T-cell (primary cell): Measurements from ENCODE around the gene ZC3HAV1. TPM values are rescaled to one million over a fixed set of nuclear protein-coding genes. Genes with fewer than 3 reads are reported as not detected.
A peak's percentile ranks its signal among the peaks of the same experiment; 100 is the strongest.
"Not testable (repeated sequence)": the region's sequence is repeated elsewhere in the genome, so short reads cannot be mapped to it uniquely, and the experiment has no call there.

Experiments
- ATAC-seq, 4 experiments: fragments of 200-7000 bp in 3 of 4; fragments of 150-1000 bp in 1 of 4; cut with Tn5 transposase; replicated peaks in 1 of 4; 1 replicate in 3 of 4; 2 replicates in 1 of 4; pipeline ENCODE4 v1.10.0; 2021; ENCODE audit warnings: moderate library complexity in 3 of 4, mild to moderate bottlenecking in 2 of 4, moderate number of reproducible peaks in 1 of 4
- CTCF ChIA-PET, 2 donors: fragments of 300-600 bp; sonication (Branson Sonifier 250); formaldehyde crosslinking; loops; one replicate each; lab custom pipeline; 2022; ENCODE audit warnings: antibody characterized with exemption in 2 of 2; lab: Charles Lee
- POLR2A ChIA-PET, 2 donors: fragments of 300-600 bp; sonication (Branson Sonifier 250); formaldehyde crosslinking; loops; one replicate each; lab custom pipeline; 2022; ENCODE audit warnings: antibody characterized with exemption in 2 of 2; lab: Charles Lee
- DNase-seq, 35 experiments: peaks; one replicate each; pipeline versions ENCODE4 v3.0.0 to v3.0.0-alpha.2; 2013 to 2023
- H3K27ac ChIP-seq: one replicate; pipeline ENCODE4 v1.5.1; 2013; ENCODE audit warnings: low read length
- H3K27me3 ChIP-seq, 2 experiments: replicated peaks in 1 of 2; 1 replicate in 1 of 2; 2 replicates in 1 of 2; pipeline versions ENCODE4 v1.6.1 to v1.7.0; 2013; ENCODE audit warnings: low read length in 1 of 2, mixed read lengths in 1 of 2; ENCODE audit not compliant: control insufficient read depth in 2 of 2, insufficient read depth in 2 of 2; ENCODE audit errors: extremely low read depth in 1 of 2
- H3K36me3 ChIP-seq, 2 donors: 1 replicate in 1 of 2; 2 replicates in 1 of 2; pipeline versions ENCODE4 v1.6.1 to v1.7.0; 2013; ENCODE audit warnings: low read length in 1 of 2; ENCODE audit not compliant: control insufficient read depth in 2 of 2, insufficient read depth in 1 of 2; ENCODE audit errors: extremely low read depth in 1 of 2
- H3K4me1 ChIP-seq, 2 experiments: 1 replicate in 1 of 2; 2 replicates in 1 of 2; pipeline versions ENCODE4 v1.6.1 to v1.7.0; 2013; ENCODE audit warnings: low read length in 2 of 2, mixed read lengths in 1 of 2; ENCODE audit not compliant: insufficient read depth in 2 of 2, control insufficient read depth in 1 of 2; ENCODE audit errors: extremely low read depth in 1 of 2
- H3K4me3 ChIP-seq, 2 donors: 1 replicate in 1 of 2; 2 replicates in 1 of 2; pipeline versions ENCODE4 v1.5.1 to v1.7.0; 2013; ENCODE audit warnings: mild to moderate bottlenecking in 2 of 2, low read length in 1 of 2, moderate library complexity in 1 of 2; ENCODE audit not compliant: control insufficient read depth in 1 of 2; ENCODE audit errors: extremely low read depth in 1 of 2
- H3K9me3 ChIP-seq: 2 replicates; pipeline ENCODE4 v1.7.0; 2013
- H3K27ac Mint-ChIP-seq, 2 donors: one replicate each; pipeline ENCODE4 v1.8.0; 2020 to 2021; ENCODE audit warnings: mild to moderate bottlenecking in 2 of 2, mixed read lengths in 2 of 2
- H3K27me3 Mint-ChIP-seq, 2 donors: one replicate each; pipeline ENCODE4 v1.8.0; 2021 to 2022; ENCODE audit warnings: mixed read lengths in 2 of 2
- H3K36me3 Mint-ChIP-seq: one replicate; pipeline ENCODE4 v1.8.0; 2021; ENCODE audit warnings: mixed read lengths
- H3K4me1 Mint-ChIP-seq, 3 donors: one replicate each; pipeline ENCODE4 v1.8.0; 2020 to 2022; ENCODE audit warnings: mixed read lengths in 3 of 3, mild to moderate bottlenecking in 1 of 3
- H3K4me3 Mint-ChIP-seq, 3 donors: one replicate each; pipeline ENCODE4 v1.8.0; 2020 to 2022; ENCODE audit warnings: mild to moderate bottlenecking in 3 of 3, mixed read lengths in 3 of 3, moderate library complexity in 3 of 3
- H3K9me3 Mint-ChIP-seq, 3 donors: one replicate each; pipeline ENCODE4 v1.8.0; 2020 to 2022; ENCODE audit warnings: mixed read lengths in 3 of 3
- whole genome bisulfite sequencing: methylation state at CpG from one replicate; pipeline ENCODE4 v1.1.5; 2013; ENCODE audit warnings: missing lambda C conversion rate; ENCODE audit not compliant: insufficient coverage; 5-methylcytosine and 5-hydroxymethylcytosine counted together
- total RNA-seq, 35 experiments: library from RNA in 6 of 35; stranded (reverse) in 6 of 35; fragments of 120-200 nt in 1 of 35; gene quantifications; one replicate each; pipeline versions ENCODE4 v1.2.1 to v1.2.4 and lab custom pipeline; 2013 to 2026

ZC3HAV1 gene
- total RNA-seq, 5 donors from 2014 or later (not counting 1 experiment from before 2014, with no cell fraction given), result 148 to 201 (median 155) TPM

GRCh38 chr7:139077706-139078105, 31.8 kb downstream of the ZC3HAV1 start:
- POLR2A ChIA-PET, result interaction anchor here in 1 of 2 donors (0.5 kb wide), 1 partner anchor 616 kb away, joined by 4 read pairs; no protein-coding TSS in a partner anchor
- H3K27ac Mint-ChIP-seq, result peak overlapping the region; percentile 80 to 92
- peaks cover 15 to 92% of the 10 kb centered on the region in 2 donors for H3K36me3 ChIP-seq
- not testable (repeated sequence) for ATAC-seq, H3K27me3 Mint-ChIP-seq, H3K4me3 Mint-ChIP-seq, H3K27me3 ChIP-seq, H3K4me3 ChIP-seq, DNase-seq, H3K9me3 Mint-ChIP-seq, H3K9me3 ChIP-seq
- H3K27ac ChIP-seq, result peak overlapping the region; percentile 36
- H3K4me1 Mint-ChIP-seq, result peaks cover 77 to 84% (median 81%) of the 10 kb centered on the region in 3 donors
- 94% methylated on average over 2 of the region's 5 CpGs for WGBS
- CTCF ChIA-PET, result interaction anchor here in 1 of 2 donors (0.5 to 1.2 kb wide), 2 partner anchors 16 kb away, joined by 3 to 4 read pairs; no protein-coding TSS in a partner anchor
- H3K4me1 ChIP-seq, result peaks cover 47 to 52% of the 10 kb centered on the region in 2 experiments
- peaks cover 64% of the 10 kb centered on the region for H3K36me3 Mint-ChIP-seq

GRCh38 chr7:139075871-139076686, 33.4 kb downstream of the ZC3HAV1 start:
- ATAC-seq (no peak), DNase-seq (no peak)
- Histone ChIP-seq H3K27me3 (no peaks in the 10 kb centered on the region), H3K4me1 (peaks cover 37 to 60% of the 10 kb centered on the region in 2 experiments), H3K9me3 (no peaks in the 10 kb centered on the region), H3K27ac (peak overlapping the region; percentile 67), H3K36me3 (peaks cover 20 to 95% of the 10 kb centered on the region in 2 donors), H3K4me3 (no peak overlapping the region)
- ChIA-PET CTCF (interaction anchor here (0.6 to 4.3 kb wide), 17 partner anchors 15 to 323 kb away, joined by 3 to 43 read pairs (median 7); no protein-coding TSS in a partner anchor), POLR2A (interaction anchor here (0.6 to 1.8 kb wide), 5 partner anchors 10 to 41 kb away, joined by 4 to 25 read pairs (median 5); no protein-coding TSS in a partner anchor)
- 100% methylated on average over 1 of the region's 11 CpGs for WGBS
- Mint-ChIP-seq H3K36me3 (peaks cover 73% of the 10 kb centered on the region), H3K27me3 (no peaks in the 10 kb centered on the region), H3K9me3 (no peaks in the 10 kb centered on the region), H3K27ac (peak overlapping the region; percentile 69 to 92), H3K4me3 (no peak overlapping the region), H3K4me1 (peaks cover 76 to 83% (median 81%) of the 10 kb centered on the region in 3 donors)

GRCh38 chr7:139075031-139075652, 34.4 kb downstream of the ZC3HAV1 start:
- DNase-seq, result peak; percentile 30 to 91 (median 65)
- H3K27ac ChIP-seq, result peak overlapping the region; percentile 67
- no peak overlapping the region for H3K4me3 ChIP-seq
- ChIA-PET CTCF (interaction anchor here (0.6 to 4.3 kb wide), 39 partner anchors 8 to 323 kb away, joined by 3 to 43 read pairs (median 5); a partner anchor contains a TSS), POLR2A (interaction anchor here (0.7 to 1.8 kb wide), 10 partner anchors 10 to 40 kb away, joined by 3 to 25 read pairs (median 4); no protein-coding TSS in a partner anchor)
- H3K27me3 ChIP-seq, result no peaks in the 10 kb centered on the region
- Mint-ChIP-seq H3K27ac (peak overlapping the region; percentile 82 to 88), H3K36me3 (peaks cover 65% of the 10 kb centered on the region), H3K27me3 (no peaks in the 10 kb centered on the region), H3K4me3 (peak overlapping the region; percentile 30 to 60 (median 41)), H3K9me3 (no peaks in the 10 kb centered on the region), H3K4me1 (peaks cover 67 to 74% (median 73%) of the 10 kb centered on the region in 3 donors)
- WGBS, result 10% methylated on average over 2 of the region's 9 CpGs
- ATAC-seq, result peak; percentile 82 to 86 (median 84)
- H3K9me3 ChIP-seq, result no peaks in the 10 kb centered on the region
- peaks cover 36 to 54% of the 10 kb centered on the region in 2 experiments for H3K4me1 ChIP-seq
- H3K36me3 ChIP-seq, result peaks cover 20 to 90% of the 10 kb centered on the region in 2 donors

GRCh38 chr7:139072796-139073195, 36.7 kb downstream of the ZC3HAV1 start:
- H3K4me3 ChIP-seq, result no peak overlapping the region

GRCh38 chr7:139071680-139072079, 37.8 kb downstream of the ZC3HAV1 start:
- no peaks in the 10 kb centered on the region for H3K9me3 Mint-ChIP-seq
- 83% methylated on average over 1 of the region's 3 CpGs for WGBS
- peak overlapping the region in 1 of 3 donors; percentile 40 for H3K4me3 Mint-ChIP-seq
- Histone ChIP-seq H3K27ac (peak overlapping the region; percentile 47), H3K4me3 (no peak overlapping the region), H3K36me3 (peaks cover 5 to 88% of the 10 kb centered on the region in 2 donors), H3K9me3 (no peaks in the 10 kb centered on the region), H3K4me1 (peaks cover 15 to 33% of the 10 kb centered on the region in 2 experiments), H3K27me3 (no peaks in the 10 kb centered on the region)
- H3K36me3 Mint-ChIP-seq, result peaks cover 61% of the 10 kb centered on the region
- no peaks in the 10 kb centered on the region for H3K27me3 Mint-ChIP-seq
- ATAC-seq (peak in 3 of 4 experiments; percentile 11 to 27 (median 21)), DNase-seq (peak in 6 of 35 experiments; percentile 28 to 50 (median 28))
- H3K27ac Mint-ChIP-seq, result peak overlapping the region; percentile 83 to 86
- peaks cover 54 to 71% (median 67%) of the 10 kb centered on the region in 3 donors for H3K4me1 Mint-ChIP-seq
- POLR2A ChIA-PET, result interaction anchor here in 1 of 2 donors (0.5 to 1.8 kb wide), 3 partner anchors 23 to 324 kb away, joined by 7 read pairs; no protein-coding TSS in a partner anchor
- CTCF ChIA-PET, result interaction anchor here (0.8 to 1.5 kb wide), 4 partner anchors 10 to 185 kb away, joined by 4 to 6 read pairs (median 5); no protein-coding TSS in a partner anchor

More at GRCh38 chr7:139072796-139073195, 36.7 kb downstream of the ZC3HAV1 start:
- no peaks in the 10 kb centered on the region for H3K27me3 ChIP-seq
- peak overlapping the region; percentile 83 to 86 for H3K27ac Mint-ChIP-seq
- H3K27ac ChIP-seq, result peak overlapping the region; percentile 67
- H3K27me3 Mint-ChIP-seq, result no peaks in the 10 kb centered on the region
- peak overlapping the region; percentile 25 to 49 (median 40) for H3K4me3 Mint-ChIP-seq
- H3K9me3 ChIP-seq, result no peaks in the 10 kb centered on the region
- WGBS, result no CpG with 5 or more reads among the region's 8 CpGs
- peaks cover 5 to 89% of the 10 kb centered on the region in 2 donors for H3K36me3 ChIP-seq
- ATAC-seq (no peak), DNase-seq (no peak)
- peaks cover 52 to 69% (median 63%) of the 10 kb centered on the region in 3 donors for H3K4me1 Mint-ChIP-seq
- peaks cover 19 to 39% of the 10 kb centered on the region in 2 experiments for H3K4me1 ChIP-seq
- no peaks in the 10 kb centered on the region for H3K9me3 Mint-ChIP-seq
- ChIA-PET CTCF (interaction anchor here in 1 of 2 donors (0.5 to 4.3 kb wide), 5 partner anchors 9 to 55 kb away, joined by 3 to 36 read pairs (median 6); no protein-coding TSS in a partner anchor), POLR2A (interaction anchor here in 1 of 2 donors (0.7 to 1.0 kb wide), 2 partner anchors 22 to 29 kb away, joined by 3 read pairs; no protein-coding TSS in a partner anchor)
- peaks cover 58% of the 10 kb centered on the region for H3K36me3 Mint-ChIP-seq
